ENCODE data around the gene B3GAT3. TPM values are rescaled to one million over a fixed set of nuclear protein-coding genes. Genes with fewer than 3 reads are reported as not detected.
A peak's percentile ranks its signal among the peaks of the same experiment; 100 is the strongest.
"Not testable (repeated sequence)": the region's sequence is repeated elsewhere in the genome, so short reads cannot be mapped to it uniquely, and the experiment has no call there.

Gene B3GAT3
- total RNA-seq, 2 experiments from 2014 or later, result 58.9 to 67.1 TPM

- Mint-ChIP-seq H3K4me1 (peaks cover 62% of the 10 kb centered on the region), H3K36me3 (ENCODE audit: low read depth) (peaks cover 79% of the 10 kb centered on the region), H3K27me3 (no peaks in the 10 kb centered on the region), H3K4me3 (peak overlapping the region; percentile 94), H3K27ac (peak overlapping the region; percentile 91), H3K9me3 (no peaks in the 10 kb centered on the region)
- CTCF ChIA-PET, result interaction anchor here (0.6 to 3.9 kb wide), 15 partner anchors 13 to 289 kb away, joined by 3 to 20 read pairs (median 6); partner anchors contain the start of genes LBHD1, TUT1, UQCC3 and ZBTB3
- POLR2A ChIA-PET, result interaction anchor here (0.5 to 7.8 kb wide), 37 partner anchors 12 to 309 kb away, joined by 3 to 130 read pairs (median 4); partner anchors contain the start of genes AHNAK, B3GAT3, C11orf98 and CSKMT
- DNase-seq, result peak; percentile 39
These were observed 48.7 kb downstream of the B3GAT3 start for GRCh38 chr11:62573006-62573591.

- Mint-ChIP-seq H3K4me1 (peaks cover 64% of the 10 kb centered on the region), H3K36me3 (ENCODE audit: low read depth) (peaks cover 76% of the 10 kb centered on the region), H3K4me3 (peak overlapping the region; percentile 94), H3K9me3 (no peaks in the 10 kb centered on the region), H3K27ac (peak overlapping the region; percentile 91), H3K27me3 (no peaks in the 10 kb centered on the region)
- DNase-seq, result no peak
- ChIA-PET CTCF (interaction anchor here (0.9 to 3.9 kb wide), 5 partner anchors 15 to 177 kb away, joined by 3 to 20 read pairs (median 6); partner anchors contain the start of gene TUT1), POLR2A (interaction anchor here (0.5 to 7.8 kb wide), 13 partner anchors 16 to 303 kb away, joined by 3 to 130 read pairs (median 4); partner anchors contain the start of genes C11orf98, CSKMT, LBHD1 and TUT1)
These were observed 49.4 kb downstream of the B3GAT3 start for GRCh38 chr11:62572431-62572830.

- CTCF ChIA-PET, result interaction anchor here (0.9 to 2.6 kb wide), 4 partner anchors 11 to 146 kb away, joined by 3 to 13 read pairs (median 7); no protein-coding TSS in a partner anchor
- not testable (repeated sequence) for DNase-seq, H3K27me3 Mint-ChIP-seq, H3K9me3 Mint-ChIP-seq
- POLR2A ChIA-PET, result interaction anchor here (1.8 to 6.8 kb wide), 4 partner anchors 15 to 147 kb away, joined by 5 to 130 read pairs (median 16); partner anchors contain the start of gene TUT1
- peak overlapping the region; percentile 94 for H3K4me3 Mint-ChIP-seq
- peaks cover 77% of the 10 kb centered on the region for H3K36me3 Mint-ChIP-seq (ENCODE audit: low read depth)
- H3K27ac Mint-ChIP-seq, result peak overlapping the region; percentile 91
- H3K4me1 Mint-ChIP-seq, result peaks cover 70% of the 10 kb centered on the region
These were observed 50.3 kb downstream of the B3GAT3 start for GRCh38 chr11:62571493-62571892.

GRCh38 chr11:62570903-62571302 lies 50.9 kb downstream of the B3GAT3 start:
- H3K4me1 Mint-ChIP-seq, result peaks cover 76% of the 10 kb centered on the region
- peak overlapping the region; percentile 91 for H3K27ac Mint-ChIP-seq
- not testable (repeated sequence) for H3K9me3 Mint-ChIP-seq, H3K27me3 Mint-ChIP-seq, DNase-seq
- H3K36me3 Mint-ChIP-seq (ENCODE audit: low read depth), result peaks cover 79% of the 10 kb centered on the region
- POLR2A ChIA-PET, result interaction anchor here (1.1 to 6.8 kb wide), 4 partner anchors 15 to 27 kb away, joined by 3 to 130 read pairs (median 16); partner anchors contain the start of gene TUT1
- peak overlapping the region; percentile 94 for H3K4me3 Mint-ChIP-seq
- CTCF ChIA-PET, result interaction anchor here (0.8 to 2.6 kb wide), 8 partner anchors 10 to 176 kb away, joined by 3 to 13 read pairs (median 4); no protein-coding TSS in a partner anchor

- CTCF ChIA-PET, result interaction anchor here (0.7 to 2.6 kb wide), 11 partner anchors 9 to 311 kb away, joined by 3 to 13 read pairs (median 5); partner anchors contain the start of genes SLC3A2 and TUT1
- H3K4me3 Mint-ChIP-seq, result no peak overlapping the region
- H3K27me3 Mint-ChIP-seq, result no peaks in the 10 kb centered on the region
- DNase-seq, result no peak
- POLR2A ChIA-PET, result interaction anchor here (1.2 to 6.8 kb wide), 5 partner anchors 13 to 184 kb away, joined by 3 to 130 read pairs (median 13); partner anchors contain the start of genes TUT1 and ZBTB3
- peaks cover 71% of the 10 kb centered on the region for H3K4me1 Mint-ChIP-seq
- H3K27ac Mint-ChIP-seq, result peak overlapping the region; percentile 26
- H3K36me3 Mint-ChIP-seq (ENCODE audit: low read depth), result peaks cover 84% of the 10 kb centered on the region
- H3K9me3 Mint-ChIP-seq, result no peaks in the 10 kb centered on the region
These were observed 52.2 kb downstream of the B3GAT3 start for GRCh38 chr11:62569611-62570010.

- peak overlapping the region; percentile 9 for H3K4me3 Mint-ChIP-seq
- H3K27ac Mint-ChIP-seq, result peak overlapping the region; percentile 73
- H3K9me3 Mint-ChIP-seq, result no peaks in the 10 kb centered on the region
- no peaks in the 10 kb centered on the region for H3K27me3 Mint-ChIP-seq
- ChIA-PET CTCF (interaction anchor here (0.8 to 3.3 kb wide), 5 partner anchors 10 to 173 kb away, joined by 3 to 15 read pairs (median 4); no protein-coding TSS in a partner anchor), POLR2A (interaction anchor here (0.9 to 2.1 kb wide), 10 partner anchors 12 to 274 kb away, joined by 3 to 8 read pairs (median 4); partner anchors contain the start of genes C11orf98, CSKMT, LBHD1 and TUT1)
- DNase-seq, result no peak
- peaks cover 63% of the 10 kb centered on the region for H3K4me1 Mint-ChIP-seq
- peaks cover 78% of the 10 kb centered on the region for H3K36me3 Mint-ChIP-seq (ENCODE audit: low read depth)
These were observed 54.7 kb downstream of the B3GAT3 start for GRCh38 chr11:62567018-62567633.

GRCh38 chr11:62566247-62566646 lies 55.5 kb downstream of the B3GAT3 start:
- Mint-ChIP-seq H3K4me1 (peaks cover 58% of the 10 kb centered on the region), H3K36me3 (ENCODE audit: low read depth) (peaks cover 75% of the 10 kb centered on the region), H3K4me3 (no peak overlapping the region), H3K9me3 (no peaks in the 10 kb centered on the region), H3K27ac (peak overlapping the region; percentile 73), H3K27me3 (no peaks in the 10 kb centered on the region)
- POLR2A ChIA-PET, result interaction anchor here (0.6 to 2.1 kb wide), 9 partner anchors 9 to 275 kb away, joined by 3 to 6 read pairs (median 4); partner anchors contain the start of genes C11orf98, CSKMT, LBHD1 and TUT1
- CTCF ChIA-PET, result interaction anchor here (0.8 to 3.3 kb wide), 5 partner anchors 9 to 172 kb away, joined by 3 to 15 read pairs (median 4); no protein-coding TSS in a partner anchor
- no peak for DNase-seq

Other genes starting within 250 kb of the B3GAT3 start
- gene SCGB1A1, start 203.0 kb downstream of the B3GAT3 start, total RNA-seq, result not detected
- 100 to 1,000 TPM; 323 to 360 TPM for gene AHNAK, start 75.2 kb downstream of the B3GAT3 start, total RNA-seq
- 100 to 1,000 TPM; 991 to 999 TPM for gene EEF1G, start 48.1 kb downstream of the B3GAT3 start, total RNA-seq
- 10 to 100 TPM; 23.7 to 25.2 TPM for gene TUT1, start 30.5 kb downstream of the B3GAT3 start, total RNA-seq
- 100 to 1,000 TPM; 226 TPM for gene MTA2, start 20.1 kb downstream of the B3GAT3 start, total RNA-seq
- gene EML3, start 9.2 kb downstream of the B3GAT3 start, total RNA-seq, result 100 to 1,000 TPM; 121 to 122 TPM
- gene ROM1, start 8.7 kb downstream of the B3GAT3 start, total RNA-seq, result 1 to 10 TPM; 1.6 to 2.2 TPM
- 100 to 1,000 TPM; 278 to 284 TPM for gene GANAB, start 24.6 kb upstream of the B3GAT3 start, total RNA-seq
- gene INTS5, start 31.3 kb upstream of the B3GAT3 start, total RNA-seq, result 10 to 100 TPM; 30.6 to 32.1 TPM
- 10 to 100 TPM; 88.4 to 93.5 TPM for gene C11orf98, start 43.2 kb upstream of the B3GAT3 start, total RNA-seq
- gene CSKMT, start 43.3 kb upstream of the B3GAT3 start, total RNA-seq, result 10 to 100 TPM; 16.6 to 18.3 TPM
- gene UQCC3, start 49.7 kb upstream of the B3GAT3 start, total RNA-seq, result 1 to 10 TPM; 7.9 to 8.2 TPM
- 10 to 100 TPM; 17.2 to 18.3 TPM for gene LBHD1, start 50.3 kb upstream of the B3GAT3 start, total RNA-seq
- gene UBXN1, start 57.1 kb upstream of the B3GAT3 start, total RNA-seq, result 100 to 1,000 TPM; 135 to 139 TPM
- under 1 TPM; 0.18 to 0.20 TPM for gene LRRN4CL, start 67.5 kb upstream of the B3GAT3 start, total RNA-seq
- gene BSCL2, start 85.4 kb upstream of the B3GAT3 start, total RNA-seq, result 10 to 100 TPM; 24.2 to 28.9 TPM
- gene GNG3, start 85.7 kb upstream of the B3GAT3 start, total RNA-seq, result not detected
- gene HNRNPUL2, start 105.5 kb upstream of the B3GAT3 start, total RNA-seq, result 10 to 100 TPM; 65.1 to 65.3 TPM
- gene TTC9C, start 106.5 kb upstream of the B3GAT3 start, total RNA-seq, result 10 to 100 TPM; 48.3 to 48.4 TPM
- gene ZBTB3, start 132.2 kb upstream of the B3GAT3 start, total RNA-seq, result 10 to 100 TPM; 13.3 to 13.4 TPM
- gene POLR2G, start 139.6 kb upstream of the B3GAT3 start, total RNA-seq, result 10 to 100 TPM; 89.2 to 94.1 TPM
- 10 to 100 TPM; 15.2 to 16.0 TPM for gene TAF6L, start 149.4 kb upstream of the B3GAT3 start, total RNA-seq
- 10 to 100 TPM; 46.9 to 48.2 TPM for gene TMEM179B, start 165.4 kb upstream of the B3GAT3 start, total RNA-seq
- gene TMEM223, start 170.0 kb upstream of the B3GAT3 start, total RNA-seq, result 10 to 100 TPM; 18.0 to 21.0 TPM
- gene NXF1, start 183.5 kb upstream of the B3GAT3 start, total RNA-seq, result 10 to 100 TPM; 80.3 to 82.4 TPM
- gene STX5, start 210.1 kb upstream of the B3GAT3 start, total RNA-seq, result 10 to 100 TPM; 40.6 to 41.6 TPM
- not detected for gene TEX54, start 210.9 kb upstream of the B3GAT3 start, total RNA-seq
- 10 to 100 TPM; 46.1 to 48.4 TPM for gene WDR74, start 217.6 kb upstream of the B3GAT3 start, total RNA-seq

Measured in activated CD4-positive, alpha-beta memory T cell treated with anti-CD3 and anti-CD28 coated beads, Interleukin-2, amount 10 ng/mL, durations not matched to agents 7 days and 5 days (primary cell).